Trophoblast cell (in vitro differentiated cells and primary cell): ENCODE results near the gene C19orf44.

Experiments
- DNase-seq, 2 donors: peaks; one replicate each; pipeline ENCODE4 v3.0.0-alpha.2; 2016
- H2AFZ ChIP-seq: 2 replicates; pipeline ENCODE4 v1.6.1; 2013; ENCODE audit warnings: low read length, moderate library complexity, mild to moderate bottlenecking; ENCODE audit not compliant: insufficient read depth, poor library complexity
- H2AK5ac ChIP-seq: 2 replicates; pipeline ENCODE4 v1.6.1; 2013; ENCODE audit warnings: mild to moderate bottlenecking, low read length
- H2BK120ac ChIP-seq: 2 replicates; pipeline ENCODE4 v1.6.1; 2013; ENCODE audit warnings: low read length, mild to moderate bottlenecking, moderate library complexity; ENCODE audit not compliant: insufficient read depth, poor library complexity
- H2BK12ac ChIP-seq: 2 replicates; pipeline ENCODE4 v1.6.1; 2013; ENCODE audit warnings: mild to moderate bottlenecking, low read length, moderate library complexity
- H2BK5ac ChIP-seq: 2 replicates; pipeline ENCODE4 v1.6.1; 2013; ENCODE audit warnings: low read length, low read depth, moderate library complexity, mild to moderate bottlenecking; ENCODE audit not compliant: poor library complexity
- H3K14ac ChIP-seq: 2 replicates; pipeline ENCODE4 v1.6.1; 2013; ENCODE audit warnings: mild to moderate bottlenecking, low read length
- H3K18ac ChIP-seq: 2 replicates; pipeline ENCODE4 v1.6.1; 2013; ENCODE audit warnings: mild to moderate bottlenecking, low read length
- H3K23ac ChIP-seq: 2 replicates; pipeline ENCODE4 v1.6.1; 2013; ENCODE audit warnings: low read length
- H3K27ac ChIP-seq: 2 replicates; pipeline ENCODE4 v1.5.1; 2013; ENCODE audit warnings: low read depth, mild to moderate bottlenecking, inconsistent platforms, low read length, moderate library complexity
- H3K27me3 ChIP-seq: 2 replicates; pipeline ENCODE4 v1.6.1; 2013; ENCODE audit warnings: inconsistent platforms, mild to moderate bottlenecking, low read length, moderate library complexity; ENCODE audit not compliant: insufficient read depth
- H3K36me3 ChIP-seq, 2 experiments: 1 replicate in 1 of 2; 2 replicates in 1 of 2; pipeline ENCODE4 v1.6.1; 2013; ENCODE audit warnings: low read length in 2 of 2, mild to moderate bottlenecking in 2 of 2, moderate library complexity in 1 of 2; ENCODE audit not compliant: insufficient read depth in 2 of 2, control insufficient read depth in 1 of 2
- H3K4ac ChIP-seq: 2 replicates; pipeline ENCODE4 v1.6.1; 2013; ENCODE audit warnings: low read depth, mild to moderate bottlenecking, low read length, moderate library complexity
- H3K4me1 ChIP-seq, 2 experiments: 1 replicate in 1 of 2; 2 replicates in 1 of 2; pipeline ENCODE4 v1.6.1; 2013; ENCODE audit warnings: low read length in 2 of 2, mild to moderate bottlenecking in 2 of 2, moderate library complexity in 1 of 2; ENCODE audit not compliant: insufficient read depth in 2 of 2, control insufficient read depth in 1 of 2
- H3K4me2 ChIP-seq: 2 replicates; pipeline ENCODE4 v1.6.1; 2013; ENCODE audit warnings: inconsistent platforms, mild to moderate bottlenecking, low read length, moderate library complexity
- H3K4me3 ChIP-seq: 2 replicates; pipeline ENCODE4 v1.5.1; 2013; ENCODE audit warnings: mild to moderate bottlenecking, low read depth, low read length, inconsistent platforms
- H3K79me1 ChIP-seq: one replicate; pipeline ENCODE4 v1.6.1; 2013; ENCODE audit warnings: low read length
- H3K79me2 ChIP-seq: 2 replicates; pipeline ENCODE4 v1.6.1; 2013; ENCODE audit warnings: low read length, mild to moderate bottlenecking; ENCODE audit not compliant: control insufficient read depth, insufficient read depth, poor library complexity
- H3K9ac ChIP-seq: 2 replicates; pipeline ENCODE4 v1.6.1; 2013; ENCODE audit warnings: mild to moderate bottlenecking, low read length
- H3K9me3 ChIP-seq: 2 replicates; pipeline ENCODE4 v1.6.1; 2013; ENCODE audit warnings: low read depth, mild to moderate bottlenecking, control low read depth, inconsistent platforms, low read length; ENCODE audit not compliant: insufficient read depth
- H4K12ac ChIP-seq: 2 replicates; pipeline ENCODE4 v1.6.1; 2013; ENCODE audit warnings: low read depth, mild to moderate bottlenecking, low read length, moderate library complexity
- H4K8ac ChIP-seq: 2 replicates; pipeline ENCODE4 v1.6.1; 2013; ENCODE audit warnings: low read depth, mild to moderate bottlenecking, low read length, moderate library complexity
- H4K91ac ChIP-seq: one replicate; pipeline ENCODE4 v1.6.1; 2013; ENCODE audit warnings: low read depth, mild to moderate bottlenecking, low read length, moderate library complexity
- WGBS: extraction: QIAGEN DNeasy Blood & Tissue Kit; methylation state at CpG from one replicate; pipeline ENCODE4 v1.1.7; 2013; ENCODE audit warnings: missing lambda C conversion rate; ENCODE audit not compliant: insufficient read length, insufficient coverage; ENCODE audit errors: extremely low coverage; 5-methylcytosine and 5-hydroxymethylcytosine counted together

Gene C19orf44

GRCh38 chr19:16457195-16457953 is 38.8 kb upstream of the C19orf44 start:
- H4K12ac ChIP-seq, result no peak overlapping the region
- H3K23ac ChIP-seq, result no peak overlapping the region
- H2BK5ac ChIP-seq, result no peak overlapping the region
- no peak overlapping the region for H2BK12ac ChIP-seq
- no CpG with 5 or more reads among the region's 16 CpGs for WGBS
- H3K4me2 ChIP-seq, result peak overlapping the region; percentile 5
- no peak overlapping the region for H2BK120ac ChIP-seq
- H3K27me3 ChIP-seq, result no peaks in the 10 kb centered on the region
- H3K9me3 ChIP-seq, result no peaks in the 10 kb centered on the region
- peaks cover 2% of the 10 kb centered on the region for H3K79me1 ChIP-seq
- no peak overlapping the region for H4K91ac ChIP-seq
- H3K14ac ChIP-seq, result no peak overlapping the region
- H3K18ac ChIP-seq, result peak overlapping the region; percentile 25
- H3K79me2 ChIP-seq, result peaks cover 20% of the 10 kb centered on the region
- no peak overlapping the region for H2AFZ ChIP-seq
- no peak overlapping the region for H3K9ac ChIP-seq
- H3K36me3 ChIP-seq, result no peaks in the 10 kb centered on the region
- H3K4ac ChIP-seq, result no peak overlapping the region
- H3K4me3 ChIP-seq, result no peak overlapping the region
- no peak overlapping the region for H2AK5ac ChIP-seq
- H3K27ac ChIP-seq, result peak overlapping the region; percentile 5
- H3K4me1 ChIP-seq, result peaks cover 23 to 26% of the 10 kb centered on the region in 2 experiments
- no peak overlapping the region for H4K8ac ChIP-seq
- DNase-seq, result no peak

- H3K4ac ChIP-seq, result peak overlapping the region; percentile 51
- H3K79me2 ChIP-seq, result peaks cover 24% of the 10 kb centered on the region
- H2BK12ac ChIP-seq, result no peak overlapping the region
- DNase-seq, result no peak
- no peak overlapping the region for H3K23ac ChIP-seq
- no peak overlapping the region for H4K12ac ChIP-seq
- H3K4me1 ChIP-seq, result peaks cover 28 to 31% of the 10 kb centered on the region in 2 experiments
- H3K9ac ChIP-seq, result no peak overlapping the region
- H4K91ac ChIP-seq, result peak overlapping the region; percentile 9
- no peak overlapping the region for H3K4me2 ChIP-seq
- H3K4me3 ChIP-seq, result no peak overlapping the region
- peaks cover 2% of the 10 kb centered on the region for H3K79me1 ChIP-seq
- no peak overlapping the region for H4K8ac ChIP-seq
- no peak overlapping the region for H2AFZ ChIP-seq
- peak overlapping the region; percentile 25 for H3K18ac ChIP-seq
- H3K27me3 ChIP-seq, result no peaks in the 10 kb centered on the region
- H2AK5ac ChIP-seq, result peak overlapping the region; percentile 15
- H2BK5ac ChIP-seq, result no peak overlapping the region
- no peak overlapping the region for H2BK120ac ChIP-seq
- no CpG with 5 or more reads among the region's 8 CpGs for WGBS
- peak overlapping the region; percentile 26 for H3K14ac ChIP-seq
- no peaks in the 10 kb centered on the region for H3K9me3 ChIP-seq
- H3K27ac ChIP-seq, result no peak overlapping the region
- no peaks in the 10 kb centered on the region for H3K36me3 ChIP-seq
Measured at GRCh38 chr19:16457954-16458331, 38.3 kb upstream of the C19orf44 start.

GRCh38 chr19:16458391-16459341 is 37.5 kb upstream of the C19orf44 start:
- Histone ChIP-seq H2BK120ac (no peak overlapping the region), H2AFZ (no peak overlapping the region), H3K4ac (peak overlapping the region; percentile 73), H3K9ac (no peak overlapping the region), H3K9me3 (no peaks in the 10 kb centered on the region), H2AK5ac (peak overlapping the region; percentile 15), H3K36me3 (no peaks in the 10 kb centered on the region), H3K79me1 (peaks cover 2% of the 10 kb centered on the region), H3K27me3 (no peaks in the 10 kb centered on the region), H2BK5ac (no peak overlapping the region), H3K14ac (no peak overlapping the region), H4K8ac (no peak overlapping the region), H3K18ac (peak overlapping the region; percentile 16), H3K4me1 (peaks cover 36 to 38% of the 10 kb centered on the region in 2 experiments), H2BK12ac (no peak overlapping the region), H3K23ac (no peak overlapping the region), H4K12ac (no peak overlapping the region), H4K91ac (no peak overlapping the region), H3K27ac (no peak overlapping the region), H3K4me2 (no peak overlapping the region), H3K79me2 (peaks cover 28% of the 10 kb centered on the region), H3K4me3 (no peak overlapping the region)
- no peak for DNase-seq
- no CpG with 5 or more reads among the region's 25 CpGs for WGBS

- Histone ChIP-seq H3K27me3 (no peaks in the 10 kb centered on the region), H2AFZ (no peak overlapping the region), H2BK120ac (no peak overlapping the region), H3K4ac (peak overlapping the region; percentile 73), H2BK5ac (no peak overlapping the region), H2AK5ac (no peak overlapping the region), H2BK12ac (no peak overlapping the region), H4K8ac (no peak overlapping the region), H3K14ac (no peak overlapping the region), H3K23ac (no peak overlapping the region), H3K4me2 (no peak overlapping the region), H3K4me3 (no peak overlapping the region), H3K4me1 (peaks cover 35 to 39% of the 10 kb centered on the region in 2 experiments), H3K9ac (no peak overlapping the region), H4K12ac (no peak overlapping the region), H3K79me2 (peaks cover 26% of the 10 kb centered on the region), H3K9me3 (no peaks in the 10 kb centered on the region), H3K27ac (no peak overlapping the region), H3K79me1 (peaks cover 4% of the 10 kb centered on the region), H3K36me3 (no peaks in the 10 kb centered on the region), H3K18ac (no peak overlapping the region), H4K91ac (no peak overlapping the region)
- no CpG with 5 or more reads among the region's 3 CpGs for WGBS
- DNase-seq, result no peak
Measured at GRCh38 chr19:16459680-16460079, 36.5 kb upstream of the C19orf44 start.
